ENCODE data around the gene METTL27.
A peak's percentile ranks its signal among the peaks of the same experiment; 100 is the strongest.
"Not testable (repeated sequence)": the region's sequence is repeated elsewhere in the genome, so short reads cannot be mapped to it uniquely, and the experiment has no call there.

Gene METTL27

DNA sequence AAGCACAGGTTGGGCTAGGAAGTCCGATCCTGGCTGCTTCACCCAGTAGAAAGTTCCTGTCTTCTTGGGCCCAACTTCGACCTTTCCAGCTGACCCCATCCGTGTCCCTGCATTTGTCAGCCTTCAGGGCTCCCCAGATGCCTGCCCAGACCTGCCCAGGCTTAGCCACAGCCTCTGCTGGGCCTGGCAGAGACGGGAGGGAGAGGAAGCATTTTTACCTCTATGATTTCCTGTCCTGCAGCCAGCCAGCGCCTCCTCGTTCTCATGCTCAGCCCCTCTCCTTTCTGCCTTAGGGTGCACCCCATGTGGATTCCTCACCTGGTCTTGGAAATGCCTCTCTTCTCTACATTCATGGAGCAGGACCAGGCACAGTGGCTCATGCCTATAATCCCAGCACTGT lies 3.7 kb downstream of the METTL27 start:
- DNase-seq: no peak

DNA sequence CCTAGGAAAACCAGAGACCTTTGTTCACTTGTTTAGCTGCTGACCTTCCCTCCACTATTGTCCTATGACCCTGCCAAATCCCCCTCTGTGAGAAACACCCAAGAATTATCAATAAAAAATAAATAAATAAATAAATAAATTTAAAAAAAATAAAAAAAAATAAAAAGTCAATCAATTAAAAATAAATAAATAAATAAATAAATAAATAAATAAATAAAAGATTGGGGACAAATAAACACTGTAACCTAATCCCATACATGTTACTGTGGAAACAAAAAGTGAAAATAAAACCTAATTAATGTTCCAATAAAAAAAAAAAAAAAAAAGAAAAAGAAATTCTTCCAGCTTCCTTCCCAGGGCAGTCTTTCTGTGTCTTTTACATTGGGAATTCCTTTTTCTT lies 5.1 kb downstream of the METTL27 start:
- not testable (repeated sequence) for DNase-seq

DNA sequence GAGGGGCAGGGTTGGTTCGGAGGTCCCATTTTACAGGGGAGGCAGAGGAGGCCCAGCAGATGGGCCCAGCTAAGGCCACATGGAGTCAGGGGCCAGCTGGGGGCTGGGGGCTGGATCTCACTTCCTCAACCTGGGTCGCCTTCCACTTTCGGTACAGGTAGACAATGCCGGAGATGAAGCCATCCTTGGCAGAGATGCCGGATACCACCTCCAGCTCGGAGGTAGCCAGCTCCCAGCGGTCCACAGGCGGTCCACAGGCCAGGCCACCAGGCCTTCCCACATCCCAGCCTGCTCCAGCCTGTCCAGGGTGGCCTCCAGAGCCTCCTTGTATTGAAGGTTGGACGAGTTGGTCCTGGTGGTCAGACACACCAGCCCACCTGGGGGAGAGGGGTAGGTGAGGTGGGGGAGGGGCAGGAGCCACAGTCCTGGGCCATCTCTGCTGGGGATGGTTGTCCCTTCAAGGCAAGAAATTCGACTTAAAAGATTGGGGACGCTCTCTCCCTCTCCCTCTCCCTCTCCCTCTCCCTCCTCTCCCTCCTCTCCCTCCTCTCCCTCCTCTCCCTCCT lies 7.6 kb downstream of the METTL27 start:
- no peak for DNase-seq

DNA sequence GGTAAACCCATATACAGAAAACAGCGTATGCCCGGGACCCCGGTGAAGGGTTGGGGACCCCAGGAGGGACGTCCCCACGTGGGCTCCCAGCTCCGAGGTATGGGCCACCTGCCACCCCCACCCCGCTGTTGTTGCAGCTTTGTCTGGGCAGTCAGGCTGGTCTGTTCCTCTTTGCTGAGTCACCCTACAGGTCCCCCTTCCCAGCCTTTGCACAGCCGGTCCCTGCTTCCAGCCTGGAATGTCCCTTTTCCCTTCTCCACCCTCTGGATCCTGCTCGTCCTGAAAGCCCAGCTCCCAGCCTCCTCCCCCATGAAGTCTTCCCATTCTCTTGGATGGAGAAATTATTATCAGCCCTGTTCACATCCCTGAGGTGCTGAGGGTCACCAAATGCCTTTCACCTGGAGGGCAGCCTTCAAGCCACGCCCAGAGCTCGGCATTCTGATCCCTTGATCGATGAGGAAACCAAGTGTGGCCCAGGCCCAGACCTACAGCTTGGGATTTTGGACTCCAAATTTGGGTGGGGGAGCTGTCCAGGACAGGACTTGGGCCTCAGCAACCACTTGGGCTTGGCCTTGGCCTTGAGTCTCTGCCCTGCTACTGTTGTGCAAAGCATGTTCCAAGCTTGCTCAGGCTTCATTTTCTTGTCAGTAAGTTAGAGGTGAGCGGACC lies 8.9 kb downstream of the METTL27 start:
- no peak for DNase-seq

DNA sequence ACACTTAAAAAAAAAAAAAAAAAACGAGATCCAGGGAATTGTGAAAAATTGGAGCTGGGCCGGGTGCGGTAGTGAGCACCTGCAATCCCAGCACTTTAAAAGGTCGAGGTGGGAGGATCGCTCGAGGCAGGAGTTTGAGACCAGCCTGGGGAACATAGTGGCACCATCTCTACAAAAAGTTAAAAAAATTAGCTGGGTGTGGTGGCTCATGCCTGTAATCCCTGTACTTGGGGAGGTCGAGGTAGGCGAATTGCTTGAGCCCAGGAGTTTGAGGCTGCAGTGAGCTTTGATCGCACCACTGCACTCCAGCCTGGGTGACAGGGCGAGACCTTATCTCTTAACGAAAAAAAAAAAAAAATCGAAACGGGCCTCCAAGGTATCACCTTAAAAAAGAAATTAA lies 9.5 kb downstream of the METTL27 start:
- no peak for DNase-seq

DNA sequence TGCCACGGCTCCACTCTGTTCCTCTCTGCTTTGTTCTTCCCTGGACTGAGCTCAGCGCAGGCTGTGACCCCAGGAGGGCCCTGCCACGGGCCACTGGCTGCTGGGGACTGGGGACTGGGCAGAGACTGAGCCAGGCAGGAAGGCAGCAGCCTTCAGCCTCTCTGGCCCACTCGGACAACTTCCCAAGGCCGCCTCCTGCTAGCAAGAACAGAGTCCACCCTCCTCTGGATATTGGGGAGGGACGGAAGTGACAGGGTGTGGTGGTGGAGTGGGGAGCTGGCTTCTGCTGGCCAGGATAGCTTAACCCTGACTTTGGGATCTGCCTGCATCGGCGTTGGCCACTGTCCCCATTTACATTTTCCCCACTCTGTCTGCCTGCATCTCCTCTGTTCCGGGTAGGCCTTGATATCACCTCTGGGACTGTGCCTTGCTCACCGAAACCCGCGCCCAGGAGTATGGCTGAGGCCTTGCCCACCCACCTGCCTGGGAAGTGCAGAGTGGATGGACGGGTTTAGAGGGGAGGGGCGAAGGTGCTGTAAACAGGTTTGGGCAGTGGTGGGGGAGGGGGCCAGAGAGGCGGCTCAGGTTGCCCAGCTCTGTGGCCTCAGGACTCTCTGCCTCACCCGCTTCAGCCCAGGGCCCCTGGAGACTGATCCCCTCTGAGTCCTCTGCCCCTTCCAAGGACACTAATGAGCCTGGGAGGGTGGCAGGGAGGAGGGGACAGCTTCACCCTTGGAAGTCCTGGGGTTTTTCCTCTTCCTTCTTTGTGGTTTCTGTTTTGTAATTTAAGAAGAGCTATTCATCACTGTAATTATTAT lies 10.3 kb downstream of the METTL27 start:
- DNase-seq: no peak

DNA sequence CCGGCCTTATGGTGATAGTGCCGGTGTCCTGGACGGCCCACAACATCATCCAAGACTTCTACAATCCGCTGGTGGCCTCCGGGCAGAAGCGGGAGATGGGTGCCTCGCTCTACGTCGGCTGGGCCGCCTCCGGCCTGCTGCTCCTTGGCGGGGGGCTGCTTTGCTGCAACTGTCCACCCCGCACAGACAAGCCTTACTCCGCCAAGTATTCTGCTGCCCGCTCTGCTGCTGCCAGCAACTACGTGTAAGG lies 10.8 kb downstream of the METTL27 start:
- DNase-seq: no peak

DNA sequence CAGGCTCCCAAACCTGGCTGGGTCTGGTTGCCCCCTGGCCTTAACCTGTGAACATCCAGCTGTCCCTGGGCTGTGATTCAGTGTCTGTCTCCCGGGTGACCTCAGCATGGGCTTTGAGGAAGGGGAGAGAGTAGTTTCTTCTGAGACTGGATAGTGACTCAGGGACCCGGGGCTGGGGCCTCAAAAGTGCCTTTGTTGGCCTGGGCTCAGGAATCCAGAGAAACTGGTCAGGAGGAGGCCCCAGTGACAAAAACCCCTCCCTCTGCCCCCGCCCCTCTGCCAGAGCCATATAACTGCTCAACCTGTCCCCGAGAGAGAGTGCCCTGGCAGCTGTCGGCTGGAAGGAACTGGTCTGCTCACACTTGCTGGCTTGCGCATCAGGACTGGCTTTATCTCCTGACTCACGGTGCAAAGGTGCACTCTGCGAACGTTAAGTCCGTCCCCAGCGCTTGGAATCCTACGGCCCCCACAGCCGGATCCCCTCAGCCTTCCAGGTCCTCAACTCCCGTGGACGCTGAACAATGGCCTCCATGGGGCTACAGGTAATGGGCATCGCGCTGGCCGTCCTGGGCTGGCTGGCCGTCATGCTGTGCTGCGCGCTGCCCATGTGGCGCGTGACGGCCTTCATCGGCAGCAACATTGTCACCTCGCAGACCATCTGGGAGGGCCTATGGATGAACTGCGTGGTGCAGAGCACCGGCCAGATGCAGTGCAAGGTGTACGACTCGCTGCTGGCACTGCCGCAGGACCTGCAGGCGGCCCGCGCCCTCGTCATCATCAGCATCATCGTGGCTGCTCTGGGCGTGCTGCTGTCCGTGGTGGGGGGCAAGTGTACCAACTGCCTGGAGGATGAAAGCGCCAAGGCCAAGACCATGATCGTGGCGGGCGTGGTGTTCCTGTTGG lies 11.4 kb downstream of the METTL27 start, which contains the start of gene CLDN4:
Gene CLDN4 (plus strand): TSS at position 316 of the 903 bp plus-strand sequence. CDS start 206 bp downstream, at position 522.
- DNase-seq: peak; percentile 33

DNA sequence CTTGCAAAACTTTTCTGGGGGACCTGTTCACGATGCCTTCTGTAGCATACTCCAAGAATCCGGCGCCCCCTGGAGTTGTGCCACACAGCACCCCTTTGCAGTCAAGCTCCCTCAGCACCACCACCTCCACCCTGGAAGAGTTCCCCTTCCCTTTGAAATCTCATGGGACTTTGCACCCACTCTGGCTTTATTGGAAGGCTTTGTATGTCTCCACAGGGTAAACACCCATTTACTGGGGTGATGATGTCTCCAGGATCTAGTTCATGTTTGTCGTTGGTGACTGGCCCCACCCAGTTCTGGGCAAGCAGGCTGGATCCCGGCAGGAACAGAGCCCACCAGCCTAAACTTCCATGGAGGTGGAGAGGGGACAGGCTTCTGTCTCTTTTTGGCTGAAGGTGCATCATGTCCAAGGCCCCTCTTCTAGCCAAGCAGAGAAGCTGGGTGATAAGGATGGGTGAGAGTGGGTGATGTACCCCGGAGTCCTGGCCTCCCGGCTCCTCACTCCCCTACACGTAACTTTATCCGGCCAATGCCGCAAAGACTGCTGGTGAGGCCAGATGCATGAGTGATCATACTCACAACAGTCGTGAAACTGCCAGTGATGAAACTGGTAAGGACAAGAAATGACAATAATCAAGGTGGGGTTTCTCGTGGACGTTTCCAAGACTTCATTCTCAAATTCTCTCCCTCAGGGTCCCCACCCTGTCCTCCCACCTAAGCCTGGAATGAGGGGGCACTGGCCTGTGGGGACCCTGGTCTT lies 12.2 kb downstream of the METTL27 start:
- no peak for DNase-seq

DNA sequence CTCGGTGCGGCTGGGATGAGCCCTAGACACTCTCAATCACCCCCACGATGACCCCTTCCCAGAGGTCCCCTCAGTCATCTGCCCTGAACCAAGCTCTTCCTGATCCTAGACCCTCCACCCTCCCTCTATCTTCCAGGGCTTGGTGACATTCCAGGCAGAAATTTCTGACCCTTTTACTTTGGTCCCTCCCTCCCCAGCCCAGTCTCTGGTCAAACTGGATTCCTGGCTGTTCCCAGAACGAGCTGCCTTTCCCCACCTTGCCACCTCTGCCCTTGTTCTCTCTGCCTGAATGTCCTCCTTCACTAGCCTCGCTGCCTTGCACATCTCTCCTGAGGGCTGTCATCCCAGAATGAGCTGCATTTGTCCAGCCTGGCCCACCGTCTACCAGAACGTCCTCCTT lies 12.8 kb downstream of the METTL27 start:
- no peak for DNase-seq

DNA sequence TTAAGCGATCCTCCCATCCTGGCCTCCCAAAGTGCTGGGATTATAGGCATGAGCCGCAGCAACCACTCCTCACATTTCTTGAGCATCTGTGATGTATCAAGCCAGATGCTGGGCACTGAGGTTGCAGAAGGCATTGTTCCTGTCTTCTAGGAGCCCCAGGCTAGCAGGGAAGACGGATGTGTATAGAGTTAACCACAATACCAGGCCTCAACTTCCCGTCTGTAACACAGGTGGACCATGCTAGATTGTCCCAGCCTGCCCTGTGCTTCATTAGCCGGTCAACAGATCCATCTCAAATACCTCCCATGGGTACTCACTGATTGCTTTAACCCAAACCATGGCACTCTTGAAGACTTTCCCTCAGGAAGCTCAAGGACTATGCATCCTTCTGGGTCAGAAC lies 13.3 kb downstream of the METTL27 start:
- DNase-seq: no peak

DNA sequence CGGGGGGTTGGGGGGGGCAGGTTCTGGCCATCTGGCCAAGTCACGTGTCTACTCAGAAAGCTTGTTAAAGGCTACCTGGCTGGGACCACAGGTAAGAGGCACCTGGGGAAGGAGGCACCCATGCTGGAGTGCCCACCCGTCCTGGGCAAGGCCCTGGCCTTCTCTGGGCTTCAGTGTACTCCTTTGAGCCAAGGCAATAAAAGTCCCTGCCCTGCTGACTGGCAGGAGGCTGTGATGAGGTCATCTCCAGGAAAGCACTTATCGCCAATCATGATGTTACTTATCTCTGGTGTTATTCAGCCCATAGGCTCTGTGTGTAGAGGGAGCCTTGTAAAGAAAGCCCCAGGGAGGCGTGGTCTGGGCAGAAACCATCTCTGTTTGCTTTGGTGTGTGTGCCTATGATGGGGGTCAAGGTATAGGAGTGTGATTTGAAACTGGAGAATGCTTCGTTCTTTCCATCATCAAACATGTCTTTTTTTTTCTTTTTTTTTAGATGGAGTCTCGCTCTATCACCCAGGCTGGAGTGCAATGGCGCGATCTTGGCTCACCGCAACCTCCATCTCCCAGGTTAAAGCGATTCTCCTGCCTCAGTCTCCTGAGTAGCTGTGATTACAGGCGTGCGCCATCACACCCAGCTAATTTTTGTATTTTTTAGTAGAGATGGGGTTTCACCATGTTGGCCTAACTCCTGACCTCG lies 14.1 kb downstream of the METTL27 start:
- DNase-seq: peak; percentile 38

DNA sequence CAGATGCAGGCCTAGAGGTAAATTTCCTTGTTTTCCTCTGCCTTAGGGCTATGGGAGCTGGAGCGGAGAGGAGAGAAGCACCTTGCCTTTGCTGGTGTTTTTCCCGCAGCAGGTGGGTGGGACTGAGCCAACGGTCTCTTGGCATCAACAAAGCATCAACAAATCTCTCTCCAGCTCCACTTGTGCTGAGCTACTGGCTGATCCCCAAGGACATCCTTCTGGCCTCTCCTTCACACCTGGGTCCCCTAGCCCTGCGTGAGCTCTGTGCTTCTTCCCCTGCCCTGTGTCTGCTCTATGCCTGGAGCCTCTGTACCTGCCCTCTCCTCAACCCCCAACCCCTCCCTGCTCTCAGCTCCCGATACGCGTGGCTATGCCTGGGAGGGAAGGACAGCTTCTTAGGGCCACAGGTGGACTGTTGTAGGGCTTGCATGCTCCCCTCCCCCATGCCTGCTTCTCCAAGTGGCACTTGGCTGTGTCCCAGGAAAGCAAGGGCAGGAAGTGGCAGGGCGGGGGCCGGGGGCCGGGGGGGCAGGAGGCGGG lies 14.7 kb downstream of the METTL27 start:
- DNase-seq: no peak

DNA sequence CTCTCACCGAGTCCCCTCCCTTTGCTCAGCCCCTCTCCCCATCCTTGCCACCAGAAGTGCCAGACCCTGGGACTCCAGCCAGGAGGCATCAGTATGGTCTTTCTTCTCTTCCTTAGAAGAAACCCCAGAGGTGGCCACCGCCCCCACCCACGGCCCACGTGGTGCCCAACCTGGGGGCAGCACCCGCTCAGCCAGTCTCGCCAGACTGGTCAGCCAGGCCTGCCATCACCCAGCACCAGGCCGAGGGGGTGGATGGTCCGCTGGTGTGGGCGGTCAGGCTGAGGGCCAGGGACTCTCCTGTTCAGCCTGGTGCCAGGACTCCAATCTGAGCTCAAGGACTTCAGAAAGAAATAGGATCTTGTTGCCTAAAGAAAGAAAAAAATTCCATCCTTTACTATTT lies 17.3 kb downstream of the METTL27 start:
- no peak for DNase-seq

DNA sequence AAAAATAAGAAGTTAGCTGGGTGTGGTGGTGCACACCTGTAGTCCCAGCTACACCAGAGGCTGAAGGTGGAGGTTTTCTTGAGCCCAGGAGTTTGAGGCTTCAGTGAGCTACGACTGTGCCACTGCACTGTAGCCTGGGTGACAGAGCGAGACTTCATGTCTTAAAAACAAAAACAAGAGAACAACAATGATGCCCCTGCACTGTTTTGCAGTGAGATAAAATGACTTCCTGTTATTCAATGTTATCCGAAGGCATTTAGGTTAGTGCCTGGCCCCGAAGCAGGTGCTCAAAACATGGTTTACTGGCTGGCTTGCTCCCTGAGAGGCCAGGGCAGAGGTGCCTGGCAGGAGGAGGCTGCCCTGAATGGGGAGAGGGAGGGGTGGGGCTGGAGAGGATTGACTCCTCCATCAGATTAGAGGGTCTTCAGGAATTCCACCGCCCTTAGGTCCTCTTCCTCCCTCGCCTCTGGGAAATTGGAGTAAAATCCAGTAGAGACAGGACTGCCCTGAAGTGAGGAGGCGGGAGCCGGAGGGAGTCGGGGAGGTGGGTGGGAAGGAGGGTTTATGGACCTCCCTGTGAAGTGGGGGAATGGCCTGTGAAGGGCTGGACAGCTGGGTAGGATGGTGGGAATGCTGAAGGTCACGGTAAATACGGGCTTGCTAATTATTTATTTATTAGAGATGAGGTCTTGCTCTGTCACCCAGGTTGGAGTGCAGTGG lies 18.3 kb downstream of the METTL27 start:
- no peak for DNase-seq

DNA sequence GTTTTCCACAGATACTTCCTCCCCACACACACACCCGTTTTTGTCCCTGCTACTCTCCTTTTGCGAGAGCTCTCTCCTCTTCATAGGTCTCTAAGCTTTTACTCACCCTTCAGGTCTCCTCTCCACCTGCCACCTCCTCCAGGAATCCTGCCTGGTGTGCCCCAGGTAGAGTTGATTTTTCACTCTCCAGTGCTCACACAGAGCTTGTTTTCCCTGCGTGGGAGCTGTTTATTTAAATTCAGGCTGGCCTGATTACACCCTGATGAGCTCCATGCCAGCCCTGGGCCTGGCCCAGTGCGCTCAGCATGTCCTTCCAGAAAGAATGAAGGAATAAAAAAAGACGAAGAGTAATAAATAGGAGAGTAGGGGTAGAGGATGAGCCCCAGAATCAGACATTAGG lies 19.1 kb downstream of the METTL27 start:
- DNase-seq: no peak

DNA sequence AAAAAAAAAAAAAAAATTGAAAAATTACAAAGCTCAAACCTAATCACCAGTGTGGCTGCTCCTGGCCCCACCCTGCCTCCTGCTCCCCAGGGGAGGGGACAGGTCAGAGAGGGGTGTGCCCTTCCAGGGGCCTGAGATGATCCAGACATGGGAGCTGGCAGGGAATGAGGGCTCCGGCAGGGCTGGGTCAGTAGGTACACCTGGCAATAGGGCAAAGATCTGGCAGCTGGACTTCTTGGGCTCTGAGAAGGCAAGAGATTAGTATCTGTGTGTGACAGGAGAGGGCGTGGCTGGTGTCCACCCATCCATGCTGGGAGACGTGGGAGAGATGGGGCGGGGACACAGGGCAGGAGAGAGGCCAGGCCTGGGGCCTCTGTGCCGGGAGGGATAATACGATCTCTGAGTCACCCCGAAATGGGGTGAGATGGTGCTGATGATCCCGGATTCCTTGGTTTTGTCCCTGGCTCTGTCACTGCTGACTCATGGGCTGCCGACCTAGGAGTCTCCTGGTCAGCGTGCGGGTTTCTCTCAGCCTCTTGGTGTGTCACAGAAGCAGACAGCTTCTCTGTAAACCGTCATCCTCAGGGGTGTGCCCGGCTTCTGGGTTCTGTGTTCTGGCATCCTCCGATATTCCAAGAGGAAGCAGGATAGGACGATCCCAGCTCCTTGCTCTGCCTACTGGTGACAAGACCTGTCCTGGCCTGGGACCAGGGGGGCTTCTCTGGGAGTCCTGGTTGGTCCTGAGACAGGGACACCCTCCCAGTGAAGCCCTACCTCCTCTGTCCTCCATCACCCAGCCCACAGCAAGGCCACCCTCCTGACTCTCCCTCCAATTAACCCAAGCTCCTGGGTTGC lies 19.8 kb downstream of the METTL27 start:
- peak; percentile 92 for DNase-seq

DNA sequence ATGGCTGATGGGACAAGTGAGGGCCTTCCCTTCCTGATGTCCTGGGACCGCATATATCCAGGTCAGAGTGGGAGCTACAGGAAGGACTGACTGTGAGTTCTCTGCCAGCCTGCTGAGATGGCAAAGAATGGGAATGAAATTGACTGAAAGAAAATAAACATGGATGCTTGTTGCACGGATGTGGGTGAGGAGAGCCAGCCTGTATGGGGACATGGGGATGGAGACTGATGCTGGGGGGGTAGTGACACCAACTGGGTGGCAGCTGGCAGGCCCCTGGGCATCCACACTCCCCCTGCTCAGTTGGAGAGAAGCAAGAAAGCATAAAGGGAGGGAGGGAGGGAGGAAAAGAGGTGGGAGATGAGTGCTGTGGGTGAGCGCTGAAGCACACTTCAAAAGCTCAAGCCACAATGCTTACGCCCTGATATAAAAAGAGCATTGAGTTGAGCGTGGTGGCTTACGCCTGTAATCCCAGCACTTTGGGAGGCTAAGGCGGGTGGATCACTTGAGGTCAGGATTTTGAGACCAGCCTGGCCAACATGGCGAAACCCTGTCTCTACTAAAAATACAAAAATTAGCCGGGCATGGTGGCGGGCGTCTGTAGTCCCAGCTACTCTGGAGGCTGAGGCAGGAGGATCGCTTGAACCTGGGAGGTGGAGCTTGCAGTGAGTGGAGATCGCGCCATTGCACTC lies 20.6 kb downstream of the METTL27 start:
- DNase-seq: not testable (repeated sequence)

DNA sequence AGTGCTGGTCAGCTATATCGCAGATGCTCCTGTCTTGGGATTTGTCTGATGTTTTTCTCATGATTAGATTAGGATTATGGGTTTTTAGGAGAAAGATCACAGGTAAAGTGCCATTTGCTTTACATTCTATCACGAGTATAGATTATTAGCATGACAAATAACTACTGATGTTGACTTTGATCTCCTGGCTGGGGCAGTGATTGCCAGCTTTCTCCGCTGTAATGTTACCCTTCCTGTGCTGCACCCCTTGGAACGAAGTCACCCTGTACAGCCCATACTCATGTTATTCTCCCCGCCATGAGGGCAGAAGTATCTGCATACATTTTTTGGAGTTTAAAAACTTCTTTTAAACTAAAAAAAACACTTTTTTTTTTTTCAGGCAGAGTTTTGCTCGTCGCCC lies 22.3 kb downstream of the METTL27 start:
- no peak for DNase-seq

Measured in fibroblast of skin of right quadriceps (primary cell).